Measurements from ENCODE around the gene TRIOBP.

The TRIOBP gene

DNA sequence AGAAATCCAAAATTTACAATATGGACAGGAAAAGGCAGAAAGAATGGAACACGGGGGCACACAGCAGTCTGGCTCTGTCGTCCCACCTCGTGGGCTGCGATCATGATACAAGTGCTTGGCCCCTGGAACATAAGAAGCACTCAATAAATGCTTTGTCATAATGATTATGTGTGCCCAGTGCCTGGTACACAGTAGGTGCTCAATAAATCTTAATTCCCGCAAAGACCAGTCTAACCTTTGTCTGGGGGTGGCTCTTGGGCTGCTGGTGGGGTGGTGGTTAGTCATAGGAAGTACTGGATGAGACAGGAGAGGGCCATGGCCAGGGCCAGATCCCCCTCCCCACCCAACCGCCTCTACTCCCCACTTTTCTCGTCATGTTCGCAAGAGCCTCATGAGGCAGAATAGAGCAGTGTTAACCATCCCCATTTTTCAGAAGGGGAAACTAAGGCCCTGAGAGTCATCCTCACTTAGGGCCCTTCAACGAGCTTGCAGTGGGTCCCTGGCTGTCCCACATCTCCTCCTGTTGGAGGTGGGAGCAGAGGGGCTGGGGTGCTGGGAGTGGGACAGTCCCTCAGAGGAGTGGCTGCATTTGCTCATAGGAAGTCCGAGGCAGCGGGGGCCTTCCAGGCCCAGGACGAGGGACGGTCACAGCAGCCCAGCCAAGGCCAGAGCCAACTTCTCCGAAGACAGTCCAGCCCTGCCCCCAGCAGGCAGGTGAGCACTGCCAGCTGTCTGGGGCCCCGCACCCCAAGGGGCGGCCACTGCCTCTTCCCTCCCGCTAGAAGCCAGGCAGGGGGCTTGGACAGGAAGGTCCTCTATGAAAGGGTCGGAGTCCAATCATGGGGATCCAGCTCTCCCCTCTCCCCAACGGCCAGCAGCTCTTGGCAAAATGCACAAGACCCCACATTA is 36.1 kb downstream of the TRIOBP start:
- no peak for DNase-seq (ENCODE audit: low read depth)

DNA sequence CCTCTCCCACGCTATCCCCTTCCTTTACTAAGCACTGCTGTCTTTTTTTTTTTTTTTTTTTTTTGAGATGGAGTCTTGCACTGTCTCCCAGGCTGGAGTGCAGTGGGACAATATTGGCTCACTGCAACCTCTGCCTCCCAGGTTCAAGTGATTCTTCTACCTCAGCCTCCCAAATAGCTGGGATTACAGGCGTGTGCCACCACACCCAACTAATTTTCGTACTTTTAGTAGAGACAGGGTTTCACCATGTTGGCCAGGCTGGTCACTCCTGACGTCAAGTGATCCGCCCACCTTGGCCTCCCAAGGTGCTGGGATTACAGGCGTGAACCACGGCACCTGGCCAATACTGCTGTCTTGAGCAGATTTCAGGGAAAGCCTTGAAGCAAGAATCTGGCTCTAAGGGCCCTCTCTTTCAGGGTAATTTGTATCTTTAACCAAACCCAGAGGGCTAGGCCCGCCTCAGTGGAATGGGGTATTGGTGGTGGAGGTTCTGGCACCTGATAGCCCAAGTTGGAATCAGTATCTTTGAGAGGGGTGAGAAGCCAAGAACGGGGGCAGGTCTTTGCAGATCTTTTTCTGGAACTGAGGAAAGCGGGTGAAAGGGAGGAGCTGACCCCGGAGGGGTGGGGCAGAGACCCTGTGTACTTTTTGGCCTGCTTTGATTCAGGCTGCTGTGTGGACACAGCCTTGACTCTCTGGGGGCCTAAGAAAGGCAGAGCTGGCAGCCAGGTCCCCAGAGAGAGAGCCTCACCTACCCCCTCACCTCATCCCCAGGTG is 37.0 kb downstream of the TRIOBP start:
- no peak for DNase-seq (ENCODE audit: low read depth)

DNA sequence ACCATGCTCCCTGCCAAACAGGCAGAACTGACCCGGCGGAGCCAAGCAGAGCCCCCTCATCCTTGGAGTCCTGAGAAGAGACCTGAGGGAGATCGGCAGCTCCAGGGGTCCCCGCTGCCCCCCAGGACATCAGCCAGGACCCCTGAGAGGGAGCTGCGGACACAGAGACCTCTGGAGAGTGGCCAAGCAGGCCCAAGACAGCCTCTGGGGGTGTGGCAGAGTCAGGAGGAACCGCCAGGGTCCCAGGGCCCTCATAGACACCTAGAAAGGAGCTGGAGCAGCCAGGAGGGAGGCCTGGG is 37.5 kb downstream of the TRIOBP start:
- no peak for DNase-seq (ENCODE audit: low read depth)

DNA sequence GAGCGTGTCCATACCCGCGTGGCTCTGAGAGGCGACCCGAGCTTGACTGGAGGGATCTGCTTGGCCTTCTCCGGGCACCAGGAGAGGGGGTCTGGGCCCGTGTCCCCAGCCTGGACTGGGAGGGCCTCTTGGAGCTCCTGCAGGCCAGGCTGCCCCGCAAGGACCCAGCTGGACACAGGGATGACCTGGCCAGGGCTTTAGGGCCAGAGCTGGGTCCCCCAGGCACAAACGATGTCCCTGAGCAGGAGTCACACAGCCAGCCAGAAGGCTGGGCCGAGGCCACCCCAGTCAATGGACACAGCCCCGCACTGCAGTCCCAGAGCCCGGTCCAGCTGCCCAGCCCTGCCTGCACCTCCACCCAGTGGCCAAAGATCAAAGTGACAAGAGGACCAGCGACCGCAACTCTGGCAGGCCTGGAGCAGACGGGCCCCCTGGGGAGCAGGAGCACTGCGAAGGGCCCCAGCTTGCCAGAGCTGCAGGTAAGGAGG is 38.2 kb downstream of the TRIOBP start:
- no peak for DNase-seq (ENCODE audit: low read depth)

DNA sequence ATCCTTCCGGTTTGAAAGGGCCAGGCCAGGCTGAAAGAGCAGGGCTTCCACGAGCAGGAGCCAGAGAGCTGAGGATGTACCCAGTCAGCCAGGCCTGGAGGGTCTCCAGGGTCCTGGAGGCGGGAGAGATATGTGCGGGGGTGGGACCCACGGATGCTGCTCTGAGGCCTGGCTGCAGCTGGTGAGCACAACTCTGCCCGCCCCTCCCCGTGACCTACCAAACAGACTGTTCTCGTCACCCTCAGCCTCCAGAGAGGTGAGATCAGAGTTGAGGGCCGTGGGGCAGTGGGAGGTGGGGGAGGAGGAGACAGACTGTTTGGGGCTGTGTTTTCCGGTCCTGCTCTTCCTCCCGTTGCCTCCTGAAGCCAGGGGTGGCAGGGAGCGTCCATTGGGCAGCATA is 42.2 kb downstream of the TRIOBP start:
- no peak for DNase-seq (ENCODE audit: low read depth)

DNA sequence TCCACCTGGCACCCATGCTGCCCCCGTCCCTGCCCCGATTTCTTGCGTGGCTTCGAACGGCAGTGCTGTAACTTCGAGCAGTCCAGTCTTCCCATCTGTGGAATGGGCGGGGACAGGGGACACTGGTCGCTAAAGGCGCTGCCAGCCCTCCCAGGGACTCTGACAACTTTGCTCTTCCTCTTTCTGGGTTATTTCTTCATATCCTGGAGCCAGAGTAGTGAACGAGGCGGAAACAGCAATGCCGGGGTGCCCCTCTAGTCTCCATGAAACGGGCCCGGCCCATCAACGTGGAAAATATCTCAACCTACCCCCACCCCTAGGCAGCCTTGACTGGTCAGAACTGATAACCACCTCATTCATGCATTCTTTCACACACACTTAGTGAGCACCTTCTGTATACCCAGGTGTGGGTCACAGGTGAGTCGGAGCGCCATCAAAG is 42.8 kb downstream of the TRIOBP start:
- DNase-seq (ENCODE audit: low read depth) = no peak

DNA sequence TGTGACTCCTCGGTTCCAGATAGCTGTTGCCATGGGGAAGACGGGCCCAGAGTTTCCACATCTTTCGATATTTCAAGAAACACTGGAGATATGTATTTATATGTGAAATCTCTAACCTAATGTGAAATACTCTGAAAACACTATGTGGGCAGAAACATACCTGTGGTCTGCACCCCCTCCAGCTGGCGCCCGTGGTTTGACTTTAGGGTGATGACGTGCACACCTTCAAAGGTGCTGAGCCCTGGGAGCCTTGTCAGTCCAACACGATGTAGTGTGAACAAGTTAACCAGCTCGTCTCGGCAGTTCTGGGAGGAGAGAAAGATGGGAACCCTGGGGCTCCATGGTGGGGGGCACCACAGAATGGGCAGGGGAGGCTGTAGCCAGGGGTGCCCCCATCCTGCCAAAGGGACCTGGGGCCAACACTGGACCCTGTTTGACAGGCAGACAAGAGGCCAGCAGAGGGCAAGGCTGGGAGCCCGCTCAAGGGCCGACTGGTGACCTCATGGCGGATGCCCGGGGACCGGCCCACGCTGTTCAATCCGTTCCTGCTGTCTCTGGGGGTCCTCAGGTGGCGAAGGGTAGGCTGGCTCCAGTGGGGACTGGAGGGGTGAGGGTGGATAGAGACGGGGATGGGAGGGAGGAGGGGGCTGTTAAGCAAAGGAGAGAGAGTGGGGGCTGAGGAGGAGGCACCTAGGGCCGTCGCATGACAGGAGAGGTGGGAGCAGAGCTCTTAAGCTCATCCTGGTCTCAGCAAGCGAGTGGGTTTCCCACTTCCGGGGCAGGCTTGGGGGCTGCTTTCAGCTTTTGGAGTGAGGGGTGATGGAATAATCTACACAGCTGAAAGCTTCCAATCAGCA is 43.8 kb downstream of the TRIOBP start:
- DNase-seq (ENCODE audit: low read depth) = no peak

DNA sequence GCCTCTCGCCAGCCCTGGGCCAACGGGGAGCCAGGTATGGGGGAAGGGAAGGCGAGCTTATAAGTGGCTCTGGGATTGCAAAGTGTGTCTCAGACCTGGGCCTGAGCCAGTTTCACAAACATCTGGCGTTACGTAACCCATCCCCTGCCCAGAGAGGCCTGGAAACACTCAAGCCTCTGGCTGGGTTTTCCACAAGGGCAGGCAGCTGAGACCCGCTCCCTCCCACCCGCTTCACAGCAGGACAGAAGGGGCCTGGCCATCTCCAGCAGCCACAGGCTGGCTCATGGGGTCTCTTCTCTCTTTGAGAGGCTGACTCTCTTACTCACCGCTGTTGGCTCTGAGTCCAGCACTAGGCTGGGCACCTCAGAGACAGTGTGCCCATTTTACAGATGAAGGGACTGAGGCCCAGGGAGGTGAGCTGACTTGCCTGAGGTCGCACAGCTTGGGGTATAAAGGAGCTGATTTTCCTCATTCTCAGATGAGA is 44.5 kb downstream of the TRIOBP start:
- DNase-seq (ENCODE audit: low read depth) = no peak

DNA sequence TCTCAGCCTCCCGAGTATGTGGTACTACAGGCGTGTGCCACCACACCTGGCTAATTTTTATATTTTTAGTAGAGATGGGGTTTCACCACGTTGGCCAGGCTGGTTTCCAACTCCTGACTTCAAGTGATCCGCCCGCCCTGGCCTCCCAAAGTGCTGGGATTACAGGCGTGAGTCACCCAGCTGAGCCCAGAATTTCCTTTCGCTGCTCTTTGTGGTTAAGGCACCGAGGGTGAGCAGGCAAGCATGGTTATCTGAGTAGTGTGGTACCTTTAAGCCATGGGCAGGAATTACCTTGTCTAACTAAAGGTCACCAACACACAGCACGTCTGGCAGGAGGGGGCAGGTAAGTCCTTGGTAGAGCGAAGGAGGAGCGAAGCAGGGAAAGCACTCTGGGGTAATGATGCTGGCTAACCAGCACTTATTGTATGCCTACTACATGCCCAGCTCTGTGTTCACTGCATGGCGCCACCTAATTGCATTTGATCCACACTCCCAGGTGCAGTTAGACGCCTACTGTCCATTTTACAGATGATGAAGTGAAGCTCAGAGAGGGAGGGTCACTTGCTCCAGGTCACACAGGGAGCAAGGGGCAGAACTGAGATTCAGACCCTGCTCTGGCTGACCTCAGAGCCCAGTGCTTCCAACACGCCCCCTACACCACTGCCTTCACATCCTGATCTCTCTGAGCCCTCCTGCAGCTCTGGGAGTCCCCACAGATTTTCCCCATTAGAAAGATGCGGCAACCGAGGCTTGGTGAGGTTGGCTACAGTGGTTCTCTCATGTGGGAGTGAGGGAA is 45.7 kb downstream of the TRIOBP start:
- no peak for DNase-seq (ENCODE audit: low read depth)

DNA sequence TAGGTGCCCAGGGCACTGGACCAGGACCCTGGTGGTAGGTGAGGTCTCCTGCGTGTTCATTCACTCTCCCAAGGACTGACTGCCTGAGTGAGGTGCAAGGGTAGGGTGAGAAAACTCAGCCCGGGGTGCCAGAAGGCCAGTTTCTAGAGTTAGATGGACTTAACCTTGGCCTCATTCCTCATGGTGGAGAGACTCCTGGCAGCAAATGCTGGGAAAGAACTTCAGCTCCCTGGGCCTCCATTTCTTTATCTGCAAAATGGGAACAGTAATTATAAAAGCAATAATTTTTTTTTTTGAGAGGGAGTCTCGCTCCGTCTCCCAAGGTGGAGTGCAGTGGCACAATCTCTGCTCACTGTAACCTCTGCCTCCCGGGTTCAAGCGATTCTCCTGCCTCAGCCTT is 47.7 kb downstream of the TRIOBP start:
- DNase-seq (ENCODE audit: low read depth) = no peak

DNA sequence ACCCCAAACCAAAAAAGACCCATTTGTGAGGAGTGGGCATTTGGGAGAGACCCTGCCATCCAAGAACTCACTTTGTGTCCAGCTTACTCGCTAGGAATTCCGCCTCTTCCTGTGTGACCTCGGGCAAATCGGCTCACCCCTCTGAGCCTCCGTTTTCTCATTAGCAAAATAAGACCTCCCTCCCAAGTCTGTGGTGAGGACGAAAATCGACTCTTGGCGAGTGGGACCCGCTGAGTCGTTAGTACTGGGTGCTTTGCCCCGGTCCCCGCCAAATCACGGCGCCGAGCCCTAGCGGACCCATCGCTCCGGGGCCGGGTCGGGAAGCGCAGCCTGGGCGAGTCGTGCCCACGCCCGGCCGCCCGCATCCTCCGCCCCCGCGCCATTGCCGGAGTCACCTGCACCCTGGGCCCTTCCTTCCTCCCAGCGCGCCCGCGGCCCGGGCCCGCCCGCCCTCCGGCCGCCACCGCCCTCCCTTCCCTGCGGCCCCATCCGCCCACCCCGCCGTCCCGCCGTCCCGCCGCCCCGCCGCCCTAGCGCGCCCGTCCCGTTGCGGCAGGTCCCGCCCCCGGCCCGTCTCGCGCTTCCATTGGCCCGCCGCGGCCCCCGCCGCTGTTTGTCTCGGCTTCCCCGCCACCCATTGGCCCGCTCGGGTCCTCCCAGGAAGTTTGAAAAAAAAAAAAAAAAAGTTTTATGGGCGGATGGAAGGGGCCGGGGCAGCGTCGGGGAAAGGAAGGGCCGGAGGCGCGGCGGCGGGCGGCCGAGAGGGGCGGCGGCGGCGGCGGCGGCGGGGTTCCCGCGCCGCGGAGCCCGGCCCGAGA is 48.9 kb downstream of the TRIOBP start:
- peak; percentile 81 for DNase-seq (ENCODE audit: low read depth)

DNA sequence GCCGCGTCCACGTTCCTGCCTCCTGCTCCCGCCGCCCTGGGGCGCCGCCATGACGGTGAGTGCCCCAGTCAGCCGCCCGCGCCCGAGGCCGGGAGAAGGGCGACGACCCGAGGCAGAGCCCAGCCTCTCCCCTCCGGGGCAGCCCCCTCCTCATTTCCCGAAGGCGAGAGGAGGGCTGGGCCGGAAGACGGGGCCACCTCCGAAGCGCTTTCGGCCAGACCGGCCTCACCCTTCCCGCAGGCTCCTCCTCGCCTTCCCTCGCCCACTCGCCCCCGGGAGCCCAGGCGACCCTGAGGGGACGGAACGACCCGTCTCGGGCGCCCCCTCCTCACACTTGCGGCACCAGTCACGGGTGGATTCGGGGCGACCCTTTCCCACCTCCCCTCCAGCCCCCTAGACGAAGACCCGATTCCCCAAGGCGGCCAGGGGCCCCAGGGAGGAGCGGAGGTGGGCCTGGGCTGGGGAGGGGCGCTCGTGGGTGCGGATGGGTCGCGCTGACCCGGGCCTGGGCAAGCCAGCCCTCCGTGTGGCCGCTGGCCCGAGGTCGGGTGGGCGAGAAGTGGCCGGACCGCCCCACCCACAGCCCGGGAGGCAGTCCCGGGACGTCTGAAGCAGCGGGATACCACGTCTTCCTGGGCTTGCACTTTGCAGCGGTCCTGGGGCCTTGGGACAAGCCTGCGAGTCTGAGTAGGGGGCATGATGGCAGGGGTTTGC is 49.7 kb downstream of the TRIOBP start:
- DNase-seq (ENCODE audit: low read depth) = peak; percentile 5

DNA sequence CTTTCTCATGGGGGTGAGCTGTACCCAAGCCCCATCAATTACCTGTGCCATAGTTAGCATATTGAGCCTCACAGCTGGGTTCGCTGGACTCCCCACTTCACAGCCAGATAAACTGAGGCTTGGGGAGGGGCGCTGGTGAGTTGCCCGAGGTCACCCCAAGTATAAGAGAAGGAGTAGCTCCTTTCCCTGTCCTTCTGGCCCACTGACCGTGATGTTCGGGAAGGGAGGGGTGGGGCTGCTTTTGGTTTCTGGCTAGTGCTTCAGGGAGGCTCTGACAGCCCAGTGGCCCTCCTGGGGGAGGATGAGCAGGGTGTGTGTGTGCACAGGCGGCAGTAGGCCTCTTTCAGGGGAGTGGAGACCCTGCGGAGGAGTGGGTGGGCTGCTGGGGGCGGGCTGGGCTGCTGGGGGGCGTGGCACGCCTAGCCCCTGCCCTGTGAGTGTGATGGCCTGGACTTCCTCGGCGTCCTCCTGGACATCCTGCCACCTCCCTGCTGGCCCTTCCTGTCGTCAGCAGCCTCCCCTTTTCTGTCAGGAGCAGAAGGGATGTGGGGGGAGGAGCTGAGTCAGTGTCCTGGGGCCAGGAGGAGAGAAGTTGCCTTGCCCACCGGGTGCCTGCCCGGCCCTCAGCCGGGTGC is 50.3 kb downstream of the TRIOBP start:
- no peak for DNase-seq (ENCODE audit: low read depth)

DNA sequence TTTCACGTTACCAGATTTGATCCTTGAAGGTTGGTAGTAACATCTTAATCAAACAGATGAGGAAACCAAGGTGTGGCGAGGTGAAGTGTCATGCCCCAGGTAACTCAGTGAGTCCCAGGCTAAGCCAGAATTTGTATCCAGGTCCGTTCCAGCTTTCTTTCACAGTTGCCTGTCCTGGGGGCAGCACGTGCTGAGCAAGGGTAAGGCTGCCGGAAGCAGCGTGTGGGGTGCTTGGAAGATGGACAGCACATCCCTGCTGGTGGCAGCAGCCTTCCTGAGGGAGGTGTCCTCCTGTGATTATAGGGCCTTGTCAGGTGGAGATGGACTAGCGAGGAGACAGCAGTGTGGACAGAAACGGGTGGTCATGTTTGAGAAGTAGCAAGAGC is 50.9 kb downstream of the TRIOBP start:
- DNase-seq (ENCODE audit: low read depth) = no peak

DNA sequence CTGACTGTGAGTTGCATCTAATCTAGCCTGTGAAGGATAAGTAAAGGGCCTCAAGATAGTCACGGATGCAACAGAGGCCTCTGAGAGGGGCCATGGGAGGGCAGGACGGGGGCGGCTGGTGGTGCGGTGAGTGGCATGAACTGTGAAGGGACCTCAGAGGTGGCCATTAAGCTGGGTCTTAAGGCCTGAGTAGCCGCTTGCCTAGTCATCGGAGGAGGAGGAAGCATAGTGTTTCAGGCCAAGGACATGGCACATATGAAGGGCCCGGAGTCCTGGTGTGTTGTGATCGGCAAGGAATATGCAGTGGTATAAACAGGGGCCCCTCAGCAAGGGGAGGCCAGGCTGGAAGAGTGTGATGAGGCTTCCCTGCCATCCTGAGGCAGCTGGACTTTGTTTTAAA is 51.8 kb downstream of the TRIOBP start:
- no peak for DNase-seq (ENCODE audit: low read depth)

DNA sequence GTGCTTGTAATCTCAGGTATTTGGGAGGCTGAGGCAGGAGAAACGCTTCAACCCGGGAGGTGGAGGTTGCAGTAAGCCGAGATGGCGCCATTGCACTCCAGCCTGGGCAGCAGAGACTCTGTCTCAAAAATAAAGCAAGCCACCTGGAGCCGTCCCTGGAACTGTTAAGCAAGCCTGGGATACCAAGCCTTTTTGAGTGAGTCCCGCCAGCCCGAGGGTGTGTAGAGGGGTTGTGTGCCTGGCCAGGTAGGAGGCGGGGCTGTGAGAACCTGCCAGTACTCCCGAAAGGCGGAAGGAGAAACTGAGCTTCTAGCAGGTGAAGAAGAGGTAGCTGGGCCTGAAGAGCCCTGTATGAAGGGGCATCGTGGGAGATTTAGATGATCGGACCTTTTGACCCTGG is 52.4 kb downstream of the TRIOBP start:
- no peak for DNase-seq (ENCODE audit: low read depth)

DNA sequence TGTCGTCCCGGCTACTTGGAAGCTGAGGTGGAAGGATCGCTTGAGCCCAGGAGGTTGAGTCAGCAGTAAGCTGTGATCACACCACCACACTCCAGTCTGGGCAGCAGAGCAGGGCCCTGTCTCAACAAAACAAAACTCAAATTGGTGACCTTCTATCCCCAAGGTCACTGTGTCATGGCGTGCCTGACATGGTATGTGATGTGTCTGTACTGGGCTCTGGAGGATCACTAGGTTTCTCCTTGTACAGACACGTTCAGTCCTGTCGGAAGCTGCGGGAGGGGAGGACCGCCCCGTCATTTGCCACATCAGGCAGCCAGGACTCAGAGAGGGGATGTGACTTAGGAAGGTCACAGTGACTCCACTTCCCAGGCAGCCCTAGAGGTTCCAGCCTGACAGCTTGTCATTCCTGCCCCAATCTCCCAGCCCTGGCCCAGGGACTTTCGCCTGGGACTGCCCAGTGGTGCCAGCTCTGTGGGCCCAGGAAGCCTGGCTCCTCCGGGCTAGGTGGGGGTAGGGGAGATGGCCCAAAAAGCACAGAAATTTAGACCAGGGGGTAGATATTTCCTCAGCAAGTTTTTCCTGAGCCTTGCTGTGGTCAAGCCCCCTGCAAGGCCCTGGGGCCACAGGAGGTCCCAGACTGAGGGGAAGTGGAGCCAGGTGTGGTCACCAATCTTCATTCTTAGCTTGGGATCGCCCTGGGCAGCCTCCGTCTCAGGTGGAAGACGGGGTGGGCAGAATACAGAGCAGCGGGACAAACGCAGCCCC is 53.2 kb downstream of the TRIOBP start:
- DNase-seq (ENCODE audit: low read depth) = no peak

DNA sequence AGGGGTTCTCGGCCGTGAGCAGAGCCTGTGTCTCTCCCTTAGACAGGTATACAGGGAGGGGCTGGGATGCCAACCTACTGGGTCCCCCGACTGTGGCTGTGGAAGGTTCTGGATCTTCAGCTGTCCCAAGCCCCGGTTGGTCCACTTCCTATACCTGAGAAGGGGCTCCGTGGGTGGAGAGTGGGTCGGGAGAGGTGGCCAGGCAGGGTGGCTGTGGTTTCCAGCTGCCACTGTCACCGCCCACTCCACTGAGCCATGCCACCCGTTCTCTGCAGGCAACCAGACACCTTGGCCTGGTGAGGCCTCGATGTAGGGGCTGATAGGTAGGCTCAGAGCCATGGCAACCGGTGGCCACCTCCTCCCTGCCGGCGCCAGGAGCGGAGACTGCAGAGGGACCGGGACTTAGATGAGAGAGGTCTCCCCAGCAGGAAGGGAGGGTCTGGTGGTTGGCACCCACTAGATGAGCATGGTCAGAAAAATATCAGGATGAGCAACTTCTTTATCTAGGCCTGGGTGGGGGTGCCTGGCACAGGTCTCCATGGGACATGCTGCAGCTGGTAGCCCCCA is 53.8 kb downstream of the TRIOBP start:
- no peak for DNase-seq (ENCODE audit: low read depth)

Data from activated gamma-delta T cell treated with anti-CD3 and anti-CD28 coated beads, Interleukin-2, amount 50 U/mL, for 16 hours (primary cell).